Neuronal stem cell (in vitro differentiated cells): ENCODE results near the gene DYNC2I2.
"Not testable (repeated sequence)": the region's sequence is repeated elsewhere in the genome, so short reads cannot be mapped to it uniquely, and the experiment has no call there.

Experiments used
- DNase-seq: peaks from one replicate; pipeline ENCODE4 v3.0.0-alpha.2; 2013; ENCODE audit warnings: low spot score
- H2AFZ ChIP-seq: one replicate; pipeline ENCODE4 v1.6.1; 2013; ENCODE audit warnings: mild to moderate bottlenecking, low read length, inconsistent platforms
- H2AK5ac ChIP-seq: 2 replicates; pipeline ENCODE4 v1.6.1; 2013; ENCODE audit warnings: low read depth, mild to moderate bottlenecking, inconsistent platforms, low read length, moderate library complexity, mixed read lengths
- H2BK120ac ChIP-seq: 2 replicates; pipeline ENCODE4 v1.6.1; 2013; ENCODE audit warnings: low read depth, mild to moderate bottlenecking, inconsistent platforms, low read length, moderate library complexity, mixed read lengths
- H2BK12ac ChIP-seq: one replicate; pipeline ENCODE4 v1.6.1; 2013; ENCODE audit warnings: low read length, inconsistent platforms
- H2BK15ac ChIP-seq: 2 replicates; pipeline ENCODE4 v1.6.1; 2013; ENCODE audit warnings: mild to moderate bottlenecking, low read length, inconsistent platforms, mixed read lengths
- H2BK5ac ChIP-seq: one replicate; pipeline ENCODE4 v1.6.1; 2013; ENCODE audit warnings: inconsistent platforms, mild to moderate bottlenecking, low read length, moderate library complexity
- H3K14ac ChIP-seq: one replicate; pipeline ENCODE4 v1.6.1; 2013; ENCODE audit warnings: low read length, inconsistent platforms
- H3K18ac ChIP-seq: 2 replicates; pipeline ENCODE4 v1.6.1; 2013; ENCODE audit warnings: low read length, inconsistent platforms
- H3K23ac ChIP-seq: 2 replicates; pipeline ENCODE4 v1.6.1; 2013; ENCODE audit warnings: low read depth, mild to moderate bottlenecking, mixed read lengths, low read length, inconsistent platforms; ENCODE audit not compliant: poor library complexity
- H3K27ac ChIP-seq: replicated peaks from 3 replicates; pipeline ENCODE4 v1.5.1; 2013; ENCODE audit warnings: low read length, inconsistent platforms
- H3K27me3 ChIP-seq, 3 experiments: 2 replicates each; pipeline ENCODE4 v1.6.1; 2013; ENCODE audit warnings: low read length in 3 of 3, mild to moderate bottlenecking in 2 of 3, inconsistent platforms in 1 of 3, low read depth in 1 of 3, mixed read lengths in 1 of 3, moderate library complexity in 1 of 3; ENCODE audit not compliant: control insufficient read depth in 3 of 3, insufficient read depth in 3 of 3
- H3K36me3 ChIP-seq, 2 donors: replicated peaks in 1 of 2; 2 replicates each; pipeline ENCODE4 v1.6.1; 2013; ENCODE audit warnings: low read length in 2 of 2; ENCODE audit not compliant: control insufficient read depth in 2 of 2, insufficient read depth in 2 of 2
- H3K4ac ChIP-seq: 2 replicates; pipeline ENCODE4 v1.6.1; 2013; ENCODE audit warnings: inconsistent platforms, mild to moderate bottlenecking, low read length, moderate library complexity
- H3K4me1 ChIP-seq, 2 donors: 1 replicate in 1 of 2; 2 replicates in 1 of 2; pipeline ENCODE4 v1.6.1; 2013; ENCODE audit warnings: low read length in 2 of 2, low read depth in 1 of 2; ENCODE audit not compliant: control insufficient read depth in 2 of 2, insufficient read depth in 1 of 2
- H3K4me2 ChIP-seq: one replicate; pipeline ENCODE4 v1.6.1; 2013; ENCODE audit warnings: mild to moderate bottlenecking, low read length, inconsistent platforms; ENCODE audit not compliant: insufficient read depth, poor library complexity, severe bottlenecking
- H3K4me3 ChIP-seq, 2 donors: 2 replicates each; pipeline ENCODE4 v1.5.1; 2013; ENCODE audit warnings: low read length in 2 of 2, mild to moderate bottlenecking in 2 of 2, inconsistent platforms in 1 of 2, moderate library complexity in 1 of 2
- H3K79me1 ChIP-seq: one replicate; pipeline ENCODE4 v1.6.1; 2013; ENCODE audit warnings: low read depth, mild to moderate bottlenecking, inconsistent platforms, low read length, moderate library complexity
- H3K9ac ChIP-seq: one replicate; pipeline ENCODE4 v1.6.1; 2013; ENCODE audit warnings: mild to moderate bottlenecking, low read depth, low read length, inconsistent platforms; ENCODE audit not compliant: poor library complexity
- H3K9me3 ChIP-seq, 2 donors: replicated peaks in 1 of 2; 2 replicates each; pipeline versions ENCODE3 to v1.6.1; 2013; ENCODE audit warnings: low read length in 2 of 2, mild to moderate bottlenecking in 2 of 2, inconsistent platforms in 1 of 2, low read depth in 1 of 2, mixed read lengths in 1 of 2, moderate library complexity in 1 of 2; ENCODE audit not compliant: control insufficient read depth in 2 of 2, insufficient read depth in 1 of 2
- H4K8ac ChIP-seq: one replicate; pipeline ENCODE4 v1.6.1; 2013; ENCODE audit warnings: low read depth, mild to moderate bottlenecking, inconsistent platforms, low read length, moderate library complexity
- H4K91ac ChIP-seq: one replicate; pipeline ENCODE4 v1.6.1; 2013; ENCODE audit warnings: low read length, low read depth, mild to moderate bottlenecking, inconsistent platforms; ENCODE audit not compliant: poor library complexity
- WGBS, 2 donors: extraction: QIAGEN DNeasy Blood & Tissue Kit; methylation state at CpG; one replicate each; pipeline ENCODE4 v1.1.7; 2013; ENCODE audit warnings: missing lambda C conversion rate in 2 of 2, mixed read lengths in 1 of 2; ENCODE audit not compliant: insufficient read length in 2 of 2, insufficient replicate concordance in 1 of 2; ENCODE audit errors: extremely low coverage in 2 of 2; 5-methylcytosine and 5-hydroxymethylcytosine counted together

The DYNC2I2 gene

GRCh38 chr9:128701227-128701854 lies 44.7 kb upstream of the DYNC2I2 start:
- Histone ChIP-seq H3K36me3 (peaks cover 5 to 24% of the 10 kb centered on the region in 2 donors), H4K8ac (no peak overlapping the region), H3K9ac (no peak overlapping the region), H3K4me2 (no peak overlapping the region), H3K9me3 (no peaks in the 10 kb centered on the region), H2BK12ac (no peak overlapping the region), H3K4ac (no peak overlapping the region), H2AK5ac (no peak overlapping the region), H2BK120ac (no peak overlapping the region), H3K27ac (peak overlapping the region; percentile 7), H3K4me3 (no peak overlapping the region), H3K79me1 (peaks cover 2% of the 10 kb centered on the region), H2BK15ac (no peak overlapping the region), H2BK5ac (no peak overlapping the region), H2AFZ (no peak overlapping the region), H3K4me1 (peaks cover 5 to 6% of the 10 kb centered on the region in 2 donors), H3K23ac (no peak overlapping the region), H3K18ac (peak overlapping the region; percentile 5), H4K91ac (no peak overlapping the region), H3K27me3 (peaks cover 0 to 2% (median 0%) of the 10 kb centered on the region in 3 experiments), H3K14ac (no peak overlapping the region)
- no peak for DNase-seq
- WGBS, 2 donors = no CpG with 5 or more reads among the region's 10 CpGs

- not testable (repeated sequence) for H3K9me3 ChIP-seq, H3K27ac ChIP-seq, H4K8ac ChIP-seq, DNase-seq, H2AK5ac ChIP-seq, H3K14ac ChIP-seq, H3K23ac ChIP-seq, H3K4me3 ChIP-seq, H3K9ac ChIP-seq, H3K4me1 ChIP-seq, H2AFZ ChIP-seq, H3K79me1 ChIP-seq, H2BK15ac ChIP-seq, H2BK120ac ChIP-seq, H3K27me3 ChIP-seq, H2BK5ac ChIP-seq, H3K4ac ChIP-seq, H3K18ac ChIP-seq, H3K4me2 ChIP-seq, H4K91ac ChIP-seq, H2BK12ac ChIP-seq
- WGBS, 2 donors = no CpG with 5 or more reads among the region's 30 CpGs
- H3K36me3 ChIP-seq = peaks cover 7 to 30% of the 10 kb centered on the region in 2 donors
Measured at GRCh38 chr9:128699096-128699795, 42.6 kb upstream of the DYNC2I2 start.

- Histone ChIP-seq H2BK12ac (no peak overlapping the region), H3K36me3 (peaks cover 12 to 51% of the 10 kb centered on the region in 2 donors), H3K14ac (no peak overlapping the region)
Measured at GRCh38 chr9:128696923-128697707, 40.5 kb upstream of the DYNC2I2 start.

GRCh38 chr9:128694344-128694743 lies 37.7 kb upstream of the DYNC2I2 start:
- no peak overlapping the region for H2BK120ac ChIP-seq
- no peaks in the 10 kb centered on the region for H3K27me3 ChIP-seq
- no peaks in the 10 kb centered on the region for H3K79me1 ChIP-seq
- H3K9me3 ChIP-seq = no peaks in the 10 kb centered on the region
- H2AFZ ChIP-seq = no peak overlapping the region
- no peak overlapping the region for H2AK5ac ChIP-seq
- no peak overlapping the region for H3K4me2 ChIP-seq
- no CpG with 5 or more reads among the region's 6 CpGs for WGBS, 2 donors
- H3K18ac ChIP-seq = no peak overlapping the region
- H2BK15ac ChIP-seq = no peak overlapping the region
- H2BK12ac ChIP-seq = no peak overlapping the region
- no peak overlapping the region for H2BK5ac ChIP-seq
- H3K4ac ChIP-seq = no peak overlapping the region
- H3K27ac ChIP-seq = no peak overlapping the region
- no peak overlapping the region for H4K91ac ChIP-seq
- no peak overlapping the region for H3K4me3 ChIP-seq
- H3K23ac ChIP-seq = no peak overlapping the region
- H4K8ac ChIP-seq = no peak overlapping the region
- H3K14ac ChIP-seq = no peak overlapping the region
- no peak overlapping the region for H3K9ac ChIP-seq
- H3K4me1 ChIP-seq = peaks cover 0 to 8% of the 10 kb centered on the region in 2 donors
- no peak for DNase-seq
- H3K36me3 ChIP-seq = peaks cover 17 to 71% of the 10 kb centered on the region in 2 donors

More at GRCh38 chr9:128696923-128697707, 40.5 kb upstream of the DYNC2I2 start:
- H2BK5ac ChIP-seq = no peak overlapping the region
- DNase-seq = no peak
- H3K9me3 ChIP-seq = no peaks in the 10 kb centered on the region
- no peak overlapping the region for H3K4me3 ChIP-seq
- H2BK15ac ChIP-seq = no peak overlapping the region
- no peak overlapping the region for H3K9ac ChIP-seq
- H3K4me2 ChIP-seq = no peak overlapping the region
- WGBS, 2 donors = no CpG with 5 or more reads among the region's 8 CpGs
- H3K27ac ChIP-seq = peak overlapping the region; percentile 25
- no peak overlapping the region for H2AK5ac ChIP-seq
- no peak overlapping the region for H3K18ac ChIP-seq
- no peak overlapping the region for H4K91ac ChIP-seq
- H3K27me3 ChIP-seq = no peaks in the 10 kb centered on the region
- no peak overlapping the region for H2AFZ ChIP-seq
- H3K79me1 ChIP-seq = no peaks in the 10 kb centered on the region
- H4K8ac ChIP-seq = no peak overlapping the region
- peaks cover 0 to 1% of the 10 kb centered on the region in 2 donors for H3K4me1 ChIP-seq
- no peak overlapping the region for H3K4ac ChIP-seq
- H3K23ac ChIP-seq = no peak overlapping the region
- no peak overlapping the region for H2BK120ac ChIP-seq
